ENCODE results near the gene PAF1.

DNA sequence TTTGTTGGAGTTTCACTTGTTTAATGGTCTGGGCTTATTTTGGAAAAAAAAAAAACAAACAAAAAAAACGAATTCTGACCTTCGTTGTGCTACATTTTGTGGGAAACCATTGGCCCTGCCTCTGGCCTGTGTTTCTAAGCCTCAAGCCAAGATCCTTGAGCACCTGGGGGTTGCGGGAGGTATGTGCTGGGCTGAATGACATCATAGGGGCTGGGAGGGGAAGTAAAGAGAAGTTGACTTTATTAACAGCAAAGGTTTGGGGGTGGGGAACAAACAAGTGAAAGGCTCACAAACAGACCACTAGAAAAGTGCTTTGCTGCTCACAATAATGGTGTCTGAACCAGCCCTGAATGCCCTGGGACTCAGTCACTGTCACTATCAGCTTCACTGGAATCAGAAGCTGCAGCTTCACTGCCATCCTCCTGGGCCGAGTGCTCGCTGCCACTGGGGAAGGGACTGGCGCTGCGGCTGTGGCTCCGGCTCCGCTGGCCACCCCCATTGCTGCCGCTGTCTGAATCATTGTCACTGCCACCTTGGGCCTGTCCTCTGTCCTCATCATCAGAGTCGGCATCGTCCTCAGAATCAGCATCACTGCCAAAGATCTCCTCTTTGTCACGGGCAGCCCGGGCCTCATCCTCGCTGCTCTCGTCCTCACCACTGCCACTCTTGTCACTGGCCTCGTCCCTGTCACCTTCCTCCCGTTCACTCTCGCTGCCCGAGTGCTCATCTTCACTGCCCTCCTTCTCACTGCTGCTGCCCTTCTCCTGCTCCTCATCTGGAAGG is 5.1 kb downstream of the PAF1 start:
- TF ChIP-seq CTCF (IDR thresholded peaks at IDR 0.05 in 2 of 3, conservative IDR thresholded peaks at IDR 0.05 in 1 of 3; ENCODE audit: borderline replicate concordance in 1 of 3, insufficient read depth in 1 of 3, low read depth in 2 of 3, low read length in 2 of 3) = no peak
- no peak for TF ChIP-seq CEBPB (IDR thresholded peaks at IDR 0.05; ENCODE audit: low read depth)
- TF ChIP-seq POLR2A (IDR thresholded peaks at IDR 0.05; ENCODE audit: borderline replicate concordance, extremely low read depth, insufficient read depth, insufficient read length) = no peak
- no peak for TF ChIP-seq EZH2phosphoT487 (IDR thresholded peaks at IDR 0.05; ENCODE audit: borderline replicate concordance)
- no peak for TF ChIP-seq RAD21 (IDR thresholded peaks at IDR 0.05; ENCODE audit: low read depth)
- TF ChIP-seq TCF7L2 (IDR thresholded peaks at IDR 0.05; ENCODE audit: borderline replicate concordance, extremely low read depth, insufficient read depth, insufficient read length) = no peak
- no peak for TF ChIP-seq YY1 (IDR thresholded peaks at IDR 0.05; ENCODE audit: extremely low read depth, insufficient replicate concordance, low read depth, low read length)
